ENCODE results near the gene DPYSL5. TPM values are rescaled to one million over a fixed set of nuclear protein-coding genes. Genes with fewer than 3 reads are reported as not detected.

Gene DPYSL5
- polyA plus RNA-seq, 1 donor from 2014 or later, result 111 TPM

DNA sequence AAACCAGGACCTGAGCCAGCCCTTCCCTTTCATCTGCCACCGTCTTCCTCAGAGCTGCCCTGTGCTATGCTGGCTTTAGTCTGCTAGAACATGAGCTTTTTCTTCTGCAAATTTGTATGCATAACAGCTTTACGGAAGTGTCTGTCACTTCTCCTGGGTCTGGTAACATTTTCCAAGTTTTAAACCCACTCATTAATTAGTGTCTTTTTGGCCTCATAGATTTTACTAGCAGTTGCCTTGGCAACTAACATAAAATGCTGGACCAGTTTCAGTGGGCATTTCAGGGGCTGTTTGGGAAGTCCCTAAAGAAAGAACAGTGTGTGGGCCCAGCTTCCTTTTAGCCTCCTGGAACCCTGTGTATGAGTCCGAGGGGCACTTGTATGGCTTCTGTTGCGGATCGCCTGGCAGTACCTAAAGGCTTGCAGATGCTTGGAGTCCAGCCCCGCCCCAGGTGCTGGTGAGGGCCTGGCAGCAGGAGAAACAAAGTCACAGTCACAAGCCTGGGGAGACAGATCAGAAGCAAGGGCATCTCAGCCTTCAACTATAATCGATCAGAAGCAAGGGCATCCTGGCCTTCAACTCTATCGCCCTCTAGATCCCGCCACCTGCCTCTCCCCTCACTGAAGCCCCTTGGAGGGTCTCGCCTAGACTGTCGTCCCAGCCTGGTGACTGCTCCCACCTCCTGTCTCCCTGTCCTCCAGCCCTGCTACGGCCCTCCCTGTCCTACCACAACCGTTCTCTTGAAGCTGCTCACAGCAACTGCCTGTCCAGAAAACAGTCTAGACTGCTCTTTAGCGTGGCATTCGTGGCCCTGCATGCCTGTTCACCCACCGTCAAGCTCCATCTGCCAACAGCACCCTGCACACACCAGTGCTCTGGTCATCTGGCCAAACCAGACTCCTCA lies 85.8 kb downstream of the DPYSL5 start:
- no peak overlapping the region for H3K9ac ChIP-seq (ENCODE audit: low read length)
- H3K79me2 ChIP-seq (replicated peaks; ENCODE audit: insufficient read depth, low read length), result no peaks in the 10 kb centered on the region
- no peaks in the 10 kb centered on the region for H3K9me3 ChIP-seq (ENCODE audit: low read length)
- H3K4me3 ChIP-seq (ENCODE audit: low read length), result no peak overlapping the region
- H3F3A ChIP-seq (ENCODE audit: insufficient read depth, low read length, poor library complexity, severe bottlenecking), result no peaks in the 10 kb centered on the region
- no peaks in the 10 kb centered on the region for H3K9me2 ChIP-seq (ENCODE audit: insufficient read depth, low read length)
- H3K27ac ChIP-seq (ENCODE audit: low read length), result no peak overlapping the region
- H3K4me2 ChIP-seq (ENCODE audit: low read length), result no peak overlapping the region
- no peaks in the 10 kb centered on the region for H4K20me1 ChIP-seq (ENCODE audit: insufficient read depth)
- no peak for TF ChIP-seq TAF1 (IDR thresholded peaks at IDR 0.05; ENCODE audit: low read depth)
- TF ChIP-seq MXI1 (conservative IDR thresholded peaks at IDR 0.05; ENCODE audit: poor library complexity, severe bottlenecking), result no peak
- no peak for TF ChIP-seq SMC3 (conservative IDR thresholded peaks at IDR 0.05; ENCODE audit: poor library complexity)
- TF ChIP-seq POLR2AphosphoS5 (IDR thresholded peaks at IDR 0.05), result peak; percentile 5
- TF ChIP-seq, protein P1, sequence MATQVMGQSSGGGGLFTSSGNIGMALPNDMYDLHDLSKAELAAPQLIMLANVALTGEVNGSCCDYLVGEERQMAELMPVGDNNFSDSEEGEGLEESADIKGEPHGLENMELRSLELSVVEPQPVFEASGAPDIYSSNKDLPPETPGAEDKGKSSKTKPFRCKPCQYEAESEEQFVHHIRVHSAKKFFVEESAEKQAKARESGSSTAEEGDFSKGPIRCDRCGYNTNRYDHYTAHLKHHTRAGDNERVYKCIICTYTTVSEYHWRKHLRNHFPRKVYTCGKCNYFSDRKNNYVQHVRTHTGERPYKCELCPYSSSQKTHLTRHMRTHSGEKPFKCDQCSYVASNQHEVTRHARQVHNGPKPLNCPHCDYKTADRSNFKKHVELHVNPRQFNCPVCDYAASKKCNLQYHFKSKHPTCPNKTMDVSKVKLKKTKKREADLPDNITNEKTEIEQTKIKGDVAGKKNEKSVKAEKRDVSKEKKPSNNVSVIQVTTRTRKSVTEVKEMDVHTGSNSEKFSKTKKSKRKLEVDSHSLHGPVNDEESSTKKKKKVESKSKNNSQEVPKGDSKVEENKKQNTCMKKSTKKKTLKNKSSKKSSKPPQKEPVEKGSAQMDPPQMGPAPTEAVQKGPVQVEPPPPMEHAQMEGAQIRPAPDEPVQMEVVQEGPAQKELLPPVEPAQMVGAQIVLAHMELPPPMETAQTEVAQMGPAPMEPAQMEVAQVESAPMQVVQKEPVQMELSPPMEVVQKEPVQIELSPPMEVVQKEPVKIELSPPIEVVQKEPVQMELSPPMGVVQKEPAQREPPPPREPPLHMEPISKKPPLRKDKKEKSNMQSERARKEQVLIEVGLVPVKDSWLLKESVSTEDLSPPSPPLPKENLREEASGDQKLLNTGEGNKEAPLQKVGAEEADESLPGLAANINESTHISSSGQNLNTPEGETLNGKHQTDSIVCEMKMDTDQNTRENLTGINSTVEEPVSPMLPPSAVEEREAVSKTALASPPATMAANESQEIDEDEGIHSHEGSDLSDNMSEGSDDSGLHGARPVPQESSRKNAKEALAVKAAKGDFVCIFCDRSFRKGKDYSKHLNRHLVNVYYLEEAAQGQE (IDR thresholded peaks at IDR 0.05; ENCODE audit: borderline replicate concordance), result no peak
- peaks cover 7% of the 10 kb centered on the region for H3K36me3 ChIP-seq (ENCODE audit: insufficient read depth, low read length)
- H3K27me3 ChIP-seq (ENCODE audit: insufficient read depth, low read depth, low read length), result no peaks in the 10 kb centered on the region
- no peak overlapping the region for H2AFZ ChIP-seq (ENCODE audit: low read depth, low read length)

DNA sequence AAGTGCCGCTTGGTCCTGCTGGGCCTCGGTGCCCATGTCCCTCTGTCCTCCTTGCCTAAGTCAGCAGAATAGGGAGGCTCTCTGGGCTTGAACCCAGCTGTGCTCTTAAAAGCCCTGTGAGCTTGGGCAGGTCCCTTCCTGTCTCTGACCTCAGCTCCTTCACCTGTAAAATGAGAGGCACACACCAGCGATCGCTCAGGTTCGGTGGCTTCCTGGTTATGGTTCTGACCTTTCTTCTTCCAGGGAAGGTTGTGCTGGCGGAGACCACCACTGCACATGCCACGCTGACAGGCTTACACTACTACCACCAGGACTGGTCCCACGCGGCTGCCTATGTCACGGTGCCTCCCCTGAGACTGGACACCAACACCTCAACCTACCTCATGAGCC lies 86.4 kb downstream of the DPYSL5 start:
- no peak overlapping the region for H2AFZ ChIP-seq (ENCODE audit: low read depth, low read length)
- TF ChIP-seq POLR2AphosphoS5 (IDR thresholded peaks at IDR 0.05) (no peak), RAD21 (conservative IDR thresholded peaks at IDR 0.05) (no peak), EZH2 (IDR thresholded peaks at IDR 0.05; ENCODE audit: borderline replicate concordance, insufficient read depth, low read length, poor library complexity, severe bottlenecking) (no peak), EP300 (conservative IDR thresholded peaks at IDR 0.05; ENCODE audit: poor library complexity, severe bottlenecking) (no peak), MXI1 (conservative IDR thresholded peaks at IDR 0.05; ENCODE audit: poor library complexity, severe bottlenecking) (no peak), TAF1 (IDR thresholded peaks at IDR 0.05; ENCODE audit: low read depth) (no peak), SMC3 (conservative IDR thresholded peaks at IDR 0.05; ENCODE audit: poor library complexity) (no peak)
- TF ChIP-seq, protein P2, sequence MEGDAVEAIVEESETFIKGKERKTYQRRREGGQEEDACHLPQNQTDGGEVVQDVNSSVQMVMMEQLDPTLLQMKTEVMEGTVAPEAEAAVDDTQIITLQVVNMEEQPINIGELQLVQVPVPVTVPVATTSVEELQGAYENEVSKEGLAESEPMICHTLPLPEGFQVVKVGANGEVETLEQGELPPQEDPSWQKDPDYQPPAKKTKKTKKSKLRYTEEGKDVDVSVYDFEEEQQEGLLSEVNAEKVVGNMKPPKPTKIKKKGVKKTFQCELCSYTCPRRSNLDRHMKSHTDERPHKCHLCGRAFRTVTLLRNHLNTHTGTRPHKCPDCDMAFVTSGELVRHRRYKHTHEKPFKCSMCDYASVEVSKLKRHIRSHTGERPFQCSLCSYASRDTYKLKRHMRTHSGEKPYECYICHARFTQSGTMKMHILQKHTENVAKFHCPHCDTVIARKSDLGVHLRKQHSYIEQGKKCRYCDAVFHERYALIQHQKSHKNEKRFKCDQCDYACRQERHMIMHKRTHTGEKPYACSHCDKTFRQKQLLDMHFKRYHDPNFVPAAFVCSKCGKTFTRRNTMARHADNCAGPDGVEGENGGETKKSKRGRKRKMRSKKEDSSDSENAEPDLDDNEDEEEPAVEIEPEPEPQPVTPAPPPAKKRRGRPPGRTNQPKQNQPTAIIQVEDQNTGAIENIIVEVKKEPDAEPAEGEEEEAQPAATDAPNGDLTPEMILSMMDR (IDR thresholded peaks at IDR 0.05; ENCODE audit: poor library complexity, severe bottlenecking), result no peak
- TF ChIP-seq, protein P1 (IDR thresholded peaks at IDR 0.05; ENCODE audit: borderline replicate concordance), result no peak
- H3K9me3 ChIP-seq (ENCODE audit: low read length), result no peaks in the 10 kb centered on the region
- no peaks in the 10 kb centered on the region for H4K20me1 ChIP-seq (ENCODE audit: insufficient read depth)
- no peaks in the 10 kb centered on the region for H3F3A ChIP-seq (ENCODE audit: insufficient read depth, low read length, poor library complexity, severe bottlenecking)
- H3K4me2 ChIP-seq (ENCODE audit: low read length), result no peak overlapping the region
- H3K27me3 ChIP-seq (ENCODE audit: insufficient read depth, low read depth, low read length), result no peaks in the 10 kb centered on the region
- no peak overlapping the region for H3K27ac ChIP-seq (ENCODE audit: low read length)
- peaks cover 7% of the 10 kb centered on the region for H3K36me3 ChIP-seq (ENCODE audit: insufficient read depth, low read length)
- H3K9me2 ChIP-seq (ENCODE audit: insufficient read depth, low read length), result no peaks in the 10 kb centered on the region
- no peak overlapping the region for H3K9ac ChIP-seq (ENCODE audit: low read length)
- no peaks in the 10 kb centered on the region for H3K79me2 ChIP-seq (replicated peaks; ENCODE audit: insufficient read depth, low read length)
- no peak overlapping the region for H3K4me3 ChIP-seq (ENCODE audit: low read length)

Measured in neural cell (in vitro differentiated cells).